RWPE2 (cell line): ENCODE results near the gene SNAPC3.

Experiments used
- ATAC-seq: fragments of 200-7000 bp; cut with Tn5 transposase; 3 replicates; pipeline ENCODE4 v1.9.1; 2021; ENCODE audit warnings: low read depth
- DNase-seq: peaks from one replicate; pipeline ENCODE4 v3.0.0-alpha.2; 2020; ENCODE audit warnings: low spot score
- H3K27ac ChIP-seq: fragments of 450-650 bp; 2 replicates; pipeline ENCODE4 v1.5.1; 2017; ENCODE audit warnings: mild to moderate bottlenecking; ENCODE audit not compliant: poor library complexity, severe bottlenecking
- H3K27me3 ChIP-seq: fragments of 250-450 bp; sonication (Bioruptor Pico); 2 replicates; pipeline ENCODE4 v1.5.1; 2021; ENCODE audit warnings: mild to moderate bottlenecking, moderate library complexity; ENCODE audit not compliant: insufficient read depth, poor library complexity, severe bottlenecking
- H3K36me3 ChIP-seq: fragments of 250-450 bp; sonication (Bioruptor Pico); 2 replicates; pipeline ENCODE4 v1.5.1; 2020; ENCODE audit warnings: low read depth, mild to moderate bottlenecking, moderate library complexity
- H3K4me1 ChIP-seq: fragments of 250-450 bp; sonication (Bioruptor Pico); 2 replicates; pipeline ENCODE4 v1.5.1; 2021; ENCODE audit warnings: mild to moderate bottlenecking, moderate library complexity; ENCODE audit not compliant: insufficient read depth, poor library complexity, severe bottlenecking
- H3K4me3 ChIP-seq: fragments of 250-450 bp; sonication (Bioruptor Pico); 2 replicates; pipeline ENCODE4 v1.5.1; 2021; ENCODE audit warnings: mild to moderate bottlenecking, moderate library complexity; ENCODE audit not compliant: severe bottlenecking
- H3K9me3 ChIP-seq: fragments of 250-450 bp; sonication (Bioruptor Pico); 2 replicates; pipeline ENCODE4 v1.5.1; 2021; ENCODE audit warnings: mild to moderate bottlenecking, moderate library complexity; ENCODE audit not compliant: severe bottlenecking
- CTCF ChIP-seq: fragments of 450-650 bp; IDR thresholded peaks from one replicate; pipeline ENCODE4 v1.5.1; 2017; ENCODE audit warnings: mild to moderate bottlenecking, moderate library complexity; ENCODE audit not compliant: poor library complexity, severe bottlenecking

SNAPC3 gene

GRCh38 chr9:15469406-15469805, 46.7 kb downstream of the SNAPC3 start:
- no peak overlapping the region for H3K4me3 ChIP-seq
- H3K27me3 ChIP-seq = no peaks in the 10 kb centered on the region
- no peak overlapping the region for H3K27ac ChIP-seq
- ATAC-seq = no peak
- no peaks in the 10 kb centered on the region for H3K9me3 ChIP-seq
- no peaks in the 10 kb centered on the region for H3K4me1 ChIP-seq
- DNase-seq = no peak
- TF ChIP-seq CTCF = no peak
- peaks cover 98% of the 10 kb centered on the region for H3K36me3 ChIP-seq

- DNase-seq (no peak), ATAC-seq (no peak)
- Histone ChIP-seq H3K27ac (no peak overlapping the region), H3K9me3 (no peaks in the 10 kb centered on the region), H3K27me3 (no peaks in the 10 kb centered on the region), H3K36me3 (peaks cover 96% of the 10 kb centered on the region), H3K4me3 (no peak overlapping the region), H3K4me1 (no peaks in the 10 kb centered on the region)
- TF ChIP-seq CTCF = no peak
Measured at GRCh38 chr9:15469862-15470261, 47.2 kb downstream of the SNAPC3 start.

DNA sequence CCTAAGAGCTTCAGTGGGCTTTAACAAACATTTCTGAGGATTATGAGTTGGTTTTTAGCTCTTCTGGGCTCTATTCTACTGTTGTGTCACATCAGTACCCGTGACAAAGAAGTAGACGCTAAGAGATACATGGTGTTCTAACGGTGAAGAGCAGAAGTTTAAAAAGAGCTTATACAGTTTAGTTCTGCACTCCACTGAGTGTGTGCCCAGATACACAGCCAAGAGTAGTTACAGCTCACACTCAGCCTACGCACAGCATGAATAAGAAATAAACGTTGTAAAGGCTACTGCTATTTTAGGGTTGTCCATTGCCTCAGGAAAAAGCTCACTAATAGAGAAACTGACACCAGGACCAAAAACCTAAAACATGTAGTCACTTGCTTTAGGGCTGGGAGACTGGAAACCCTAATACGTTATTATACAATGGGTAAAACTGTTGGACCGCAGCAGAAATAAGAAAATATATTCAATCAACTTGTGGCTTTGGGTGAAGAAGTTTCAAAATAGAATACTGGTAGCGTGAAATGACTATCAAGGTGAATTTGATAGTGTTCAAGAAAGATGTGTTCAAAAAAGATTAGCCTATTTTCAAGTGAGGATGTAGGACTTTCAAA, 53.4 kb downstream of the SNAPC3 start:
- Histone ChIP-seq H3K4me3 (no peak overlapping the region), H3K36me3 (peaks cover 93% of the 10 kb centered on the region), H3K9me3 (no peaks in the 10 kb centered on the region), H3K27me3 (no peaks in the 10 kb centered on the region), H3K27ac (no peak overlapping the region), H3K4me1 (no peaks in the 10 kb centered on the region)
- DNase-seq = no peak
- TF ChIP-seq CTCF = no peak
- ATAC-seq = no peak

DNA sequence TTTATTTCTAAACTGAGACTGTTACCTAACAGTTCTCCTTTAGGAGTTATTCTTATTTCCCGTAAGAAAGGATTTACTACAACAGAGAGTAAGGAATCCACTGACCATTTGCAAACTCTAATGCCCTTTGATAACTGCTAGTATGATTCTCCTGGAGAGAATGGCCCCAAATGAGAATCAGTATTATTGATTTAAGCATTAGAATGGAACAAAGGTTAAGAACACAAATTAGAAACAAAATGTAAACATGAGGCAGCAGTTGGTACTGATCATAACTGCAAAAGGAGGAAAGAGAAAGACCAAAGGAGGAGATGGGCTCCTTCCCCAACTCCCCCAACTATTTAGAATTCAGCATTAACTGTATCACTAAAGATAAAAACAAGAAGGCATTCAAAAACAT, 57.4 kb downstream of the SNAPC3 start:
- H3K9me3 ChIP-seq = no peaks in the 10 kb centered on the region
- H3K4me3 ChIP-seq = no peak overlapping the region
- no peak overlapping the region for H3K27ac ChIP-seq
- no peaks in the 10 kb centered on the region for H3K27me3 ChIP-seq
- TF ChIP-seq CTCF = no peak
- ATAC-seq (no peak), DNase-seq (no peak)
- peaks cover 64% of the 10 kb centered on the region for H3K36me3 ChIP-seq
- no peaks in the 10 kb centered on the region for H3K4me1 ChIP-seq

DNA sequence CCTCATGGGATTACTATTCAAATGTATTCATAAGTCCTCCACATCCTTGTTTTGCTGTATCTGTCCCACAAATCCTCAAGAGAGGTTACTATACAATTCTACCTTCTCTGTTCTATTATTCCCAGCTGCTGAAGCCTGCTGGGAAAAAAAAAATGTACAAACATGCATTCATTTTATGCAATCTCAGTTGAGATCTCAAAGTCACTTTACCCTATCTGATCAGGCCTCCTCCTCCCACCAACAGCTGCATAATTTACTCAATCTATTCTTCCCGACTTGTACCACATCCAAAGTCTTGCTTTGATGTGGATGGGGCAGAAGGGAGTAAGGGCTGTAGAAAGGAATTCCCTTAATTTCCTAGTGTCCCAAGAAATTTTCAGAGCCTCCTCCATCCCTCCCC, 59.5 kb downstream of the SNAPC3 start:
- no peak for DNase-seq
- H3K27me3 ChIP-seq = peaks cover 3% of the 10 kb centered on the region
- peaks cover 66% of the 10 kb centered on the region for H3K36me3 ChIP-seq
- no peaks in the 10 kb centered on the region for H3K4me1 ChIP-seq
- H3K9me3 ChIP-seq = no peaks in the 10 kb centered on the region
- ATAC-seq = no peak
- no peak overlapping the region for H3K27ac ChIP-seq
- TF ChIP-seq CTCF = no peak
- no peak overlapping the region for H3K4me3 ChIP-seq
